HCT116 (cell line): Measurements from ENCODE around the gene STX16.

Source experiments
- CEBPB ChIP-seq: IDR thresholded peaks from 2 replicates; pipeline ENCODE4 v1.6.1; 2012; ENCODE audit warnings: low read depth
- EGR1 ChIP-seq: IDR thresholded peaks from 2 replicates; pipeline ENCODE4 v1.6.1; 2012; ENCODE audit warnings: low read depth
- EZH2 ChIP-seq: fragments of 200-600 bp; sonication (generic); IDR thresholded peaks from 2 replicates; pipeline ENCODE4 v1.6.1; 2017; ENCODE audit warnings: antibody characterized with exemption, mixed run types
- EZH2phosphoT487 ChIP-seq: fragments of 200-600 bp; IDR thresholded peaks from 2 replicates; pipeline ENCODE4 v1.6.1; 2018; ENCODE audit warnings: antibody characterized with exemption, borderline replicate concordance
- FOSL1 ChIP-seq: IDR thresholded peaks from 2 replicates; pipeline ENCODE4 v1.6.1; 2012; ENCODE audit warnings: low read depth
- POLR2A ChIP-seq: IDR thresholded peaks from 2 replicates; pipeline ENCODE4 v1.7.0; 2011; ENCODE audit warnings: borderline replicate concordance; ENCODE audit not compliant: insufficient read depth, insufficient read length; ENCODE audit errors: extremely low read depth
- RAD21 ChIP-seq: IDR thresholded peaks from 2 replicates; pipeline ENCODE4 v1.6.1; 2012; ENCODE audit warnings: low read depth, mild to moderate bottlenecking
- TCF7L2 ChIP-seq: IDR thresholded peaks from 2 replicates; pipeline ENCODE4 v1.7.0; 2011; ENCODE audit warnings: borderline replicate concordance, inconsistent platforms; ENCODE audit not compliant: insufficient read depth, insufficient read length; ENCODE audit errors: extremely low read depth
- YY1 ChIP-seq: IDR thresholded peaks from 2 replicates; pipeline ENCODE4 v1.6.1; 2011; ENCODE audit warnings: low read length, low read depth, moderate library complexity, mild to moderate bottlenecking; ENCODE audit not compliant: insufficient replicate concordance; ENCODE audit errors: extremely low read depth
- TF ChIP-seq, protein P1 (sequence below), 3 experiments: fragments of 200-600 bp in 1 of 3; sonication (generic) in 1 of 3; IDR thresholded peaks in 2 of 3; conservative IDR thresholded peaks in 1 of 3; 2 replicates each; pipeline ENCODE4 v1.5.1; 2012 to 2017; ENCODE audit warnings: low read depth in 2 of 3, low read length in 2 of 3, antibody characterized with exemption in 1 of 3, borderline replicate concordance in 1 of 3, control low read depth in 1 of 3, mild to moderate bottlenecking in 1 of 3, mixed read lengths in 1 of 3, mixed run types in 1 of 3, moderate library complexity in 1 of 3; ENCODE audit not compliant: insufficient read depth in 1 of 3
- TF ChIP-seq, protein P2 (sequence below): IDR thresholded peaks from 2 replicates; pipeline ENCODE4 v1.6.1; 2012; ENCODE audit warnings: low read depth

DNA sequence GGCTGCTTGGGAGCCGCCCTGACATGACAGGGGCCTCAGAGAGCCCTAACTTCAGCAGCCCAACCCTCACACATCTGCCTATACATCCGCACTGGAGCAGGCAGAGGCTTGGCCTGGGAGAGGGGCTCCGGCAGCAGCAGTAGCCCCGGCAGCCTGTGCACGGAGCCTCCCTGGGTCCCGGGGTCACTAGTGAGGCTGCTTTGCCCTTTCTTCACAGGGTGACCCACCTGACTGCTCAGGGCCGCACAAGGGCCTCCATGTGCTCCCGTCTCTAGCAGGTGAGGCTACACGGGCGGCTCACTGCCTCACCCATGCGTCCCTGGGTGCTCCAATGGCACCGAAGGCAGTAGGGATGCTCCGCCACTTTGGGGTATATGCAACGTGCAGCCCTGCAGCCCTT, 36.7 kb upstream of the STX16 start:
- TF ChIP-seq, protein P1, sequence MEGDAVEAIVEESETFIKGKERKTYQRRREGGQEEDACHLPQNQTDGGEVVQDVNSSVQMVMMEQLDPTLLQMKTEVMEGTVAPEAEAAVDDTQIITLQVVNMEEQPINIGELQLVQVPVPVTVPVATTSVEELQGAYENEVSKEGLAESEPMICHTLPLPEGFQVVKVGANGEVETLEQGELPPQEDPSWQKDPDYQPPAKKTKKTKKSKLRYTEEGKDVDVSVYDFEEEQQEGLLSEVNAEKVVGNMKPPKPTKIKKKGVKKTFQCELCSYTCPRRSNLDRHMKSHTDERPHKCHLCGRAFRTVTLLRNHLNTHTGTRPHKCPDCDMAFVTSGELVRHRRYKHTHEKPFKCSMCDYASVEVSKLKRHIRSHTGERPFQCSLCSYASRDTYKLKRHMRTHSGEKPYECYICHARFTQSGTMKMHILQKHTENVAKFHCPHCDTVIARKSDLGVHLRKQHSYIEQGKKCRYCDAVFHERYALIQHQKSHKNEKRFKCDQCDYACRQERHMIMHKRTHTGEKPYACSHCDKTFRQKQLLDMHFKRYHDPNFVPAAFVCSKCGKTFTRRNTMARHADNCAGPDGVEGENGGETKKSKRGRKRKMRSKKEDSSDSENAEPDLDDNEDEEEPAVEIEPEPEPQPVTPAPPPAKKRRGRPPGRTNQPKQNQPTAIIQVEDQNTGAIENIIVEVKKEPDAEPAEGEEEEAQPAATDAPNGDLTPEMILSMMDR (IDR thresholded peaks at IDR 0.05 in 2 of 3, conservative IDR thresholded peaks at IDR 0.05 in 1 of 3; ENCODE audit: borderline replicate concordance in 1 of 3, insufficient read depth in 1 of 3, low read depth in 2 of 3, low read length in 2 of 3), result no peak
- TF ChIP-seq YY1, result no peak
- no peak for TF ChIP-seq CEBPB
- no peak for TF ChIP-seq RAD21
- no peak for TF ChIP-seq TCF7L2
- no peak for TF ChIP-seq FOSL1
- TF ChIP-seq POLR2A, result no peak
- no peak for TF ChIP-seq EZH2phosphoT487
- no peak for TF ChIP-seq EZH2
- TF ChIP-seq EGR1, result no peak
- TF ChIP-seq, protein P2, sequence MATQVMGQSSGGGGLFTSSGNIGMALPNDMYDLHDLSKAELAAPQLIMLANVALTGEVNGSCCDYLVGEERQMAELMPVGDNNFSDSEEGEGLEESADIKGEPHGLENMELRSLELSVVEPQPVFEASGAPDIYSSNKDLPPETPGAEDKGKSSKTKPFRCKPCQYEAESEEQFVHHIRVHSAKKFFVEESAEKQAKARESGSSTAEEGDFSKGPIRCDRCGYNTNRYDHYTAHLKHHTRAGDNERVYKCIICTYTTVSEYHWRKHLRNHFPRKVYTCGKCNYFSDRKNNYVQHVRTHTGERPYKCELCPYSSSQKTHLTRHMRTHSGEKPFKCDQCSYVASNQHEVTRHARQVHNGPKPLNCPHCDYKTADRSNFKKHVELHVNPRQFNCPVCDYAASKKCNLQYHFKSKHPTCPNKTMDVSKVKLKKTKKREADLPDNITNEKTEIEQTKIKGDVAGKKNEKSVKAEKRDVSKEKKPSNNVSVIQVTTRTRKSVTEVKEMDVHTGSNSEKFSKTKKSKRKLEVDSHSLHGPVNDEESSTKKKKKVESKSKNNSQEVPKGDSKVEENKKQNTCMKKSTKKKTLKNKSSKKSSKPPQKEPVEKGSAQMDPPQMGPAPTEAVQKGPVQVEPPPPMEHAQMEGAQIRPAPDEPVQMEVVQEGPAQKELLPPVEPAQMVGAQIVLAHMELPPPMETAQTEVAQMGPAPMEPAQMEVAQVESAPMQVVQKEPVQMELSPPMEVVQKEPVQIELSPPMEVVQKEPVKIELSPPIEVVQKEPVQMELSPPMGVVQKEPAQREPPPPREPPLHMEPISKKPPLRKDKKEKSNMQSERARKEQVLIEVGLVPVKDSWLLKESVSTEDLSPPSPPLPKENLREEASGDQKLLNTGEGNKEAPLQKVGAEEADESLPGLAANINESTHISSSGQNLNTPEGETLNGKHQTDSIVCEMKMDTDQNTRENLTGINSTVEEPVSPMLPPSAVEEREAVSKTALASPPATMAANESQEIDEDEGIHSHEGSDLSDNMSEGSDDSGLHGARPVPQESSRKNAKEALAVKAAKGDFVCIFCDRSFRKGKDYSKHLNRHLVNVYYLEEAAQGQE, result no peak
